Gastrocnemius medialis (tissue), 4 donors: ENCODE results near the gene PTH2. TPM values are rescaled to one million over a fixed set of nuclear protein-coding genes. Genes with fewer than 3 reads are reported as not detected.
A peak's percentile ranks its signal among the peaks of the same experiment; 100 is the strongest.

Experiments
- ATAC-seq, 2 donors: fragments of 150-250 bp; one replicate each; pipeline ENCODE4 v1.9.1; 2016
- DNase-seq, 2 donors: peaks; one replicate each; pipeline ENCODE4 v3.0.0-alpha.2; 2019
- H3K27ac ChIP-seq, 4 donors: fragments of 200-600 bp; sonication (generic); 1 replicate in 1 of 4; 2 replicates in 3 of 4; pipeline ENCODE4 v1.5.1; 2016 to 2018; ENCODE audit warnings: mild to moderate bottlenecking in 2 of 4, moderate library complexity in 1 of 4
- H3K27me3 ChIP-seq, 3 donors: fragments of 200-600 bp; sonication (generic) in 2 of 3; 1 replicate in 1 of 3; 2 replicates in 2 of 3; pipeline versions ENCODE4 v1.5.1 to v1.6.0; 2016 to 2019; ENCODE audit warnings: mild to moderate bottlenecking in 1 of 3, moderate library complexity in 1 of 3
- H3K36me3 ChIP-seq, 2 donors: fragments of 200-600 bp; sonication (generic) in 1 of 2; one replicate each; pipeline ENCODE4 v1.5.1; 2017 to 2018
- H3K4me1 ChIP-seq, 2 donors: fragments of 200-600 bp; sonication (generic) in 1 of 2; one replicate each; pipeline ENCODE4 v1.5.1; 2016 to 2017; ENCODE audit warnings: mild to moderate bottlenecking in 2 of 2
- H3K4me3 ChIP-seq, 4 donors: fragments of 200-600 bp; sonication (generic) in 3 of 4; 1 replicate in 1 of 4; 2 replicates in 3 of 4; pipeline ENCODE4 v1.5.1; 2016 to 2019; ENCODE audit warnings: mild to moderate bottlenecking in 2 of 4
- H3K9me3 ChIP-seq, 3 donors: fragments of 200-600 bp; sonication (generic) in 2 of 3; 1 replicate in 1 of 3; 2 replicates in 2 of 3; pipeline ENCODE4 v1.5.1; 2016 to 2019
- POLR2A ChIP-seq, 2 donors: fragments of 450-650 bp; IDR thresholded peaks; one replicate each; pipeline ENCODE4 v1.6.1; 2017; ENCODE audit warnings: antibody characterized with exemption in 2 of 2, mild to moderate bottlenecking in 2 of 2, moderate library complexity in 2 of 2
- in situ Hi-C, 4 donors: fragments of 200-750 bp; cut with MboI; loops; one replicate each; pipeline versions ENCODE4 v1.15.0 to v1.8.0; 2017; ENCODE audit warnings: low sequenced_read_pairs in 4 of 4
- intact Hi-C: fragments of 100-400 bp; cut with DNase I; formaldehyde crosslinking; loops from one replicate; pipeline ENCODE4 v1.15.1; 2023; ENCODE audit warnings: low total_unique reads
- total RNA-seq, 4 donors: library from RNA; depleted of rRNA; stranded (reverse); fragments of >200 nt; gene quantifications; one replicate each; pipeline versions ENCODE4 v1.1.0 to v1.2.3, GENCODE V29; 2016
- TF ChIP-seq, protein P1 (sequence below), 5 experiments: fragments of 450-650 bp in 3 of 5; fragments of 200-600 bp in 2 of 5; sonication (generic) in 2 of 5; IDR thresholded peaks in 4 of 5; conservative IDR thresholded peaks in 1 of 5; 1 replicate in 4 of 5; 2 replicates in 1 of 5; pipeline ENCODE4 v1.5.1; 2016 to 2019; ENCODE audit warnings: antibody characterized with exemption in 5 of 5, mild to moderate bottlenecking in 3 of 5, moderate library complexity in 3 of 5

PTH2 gene, protein sequence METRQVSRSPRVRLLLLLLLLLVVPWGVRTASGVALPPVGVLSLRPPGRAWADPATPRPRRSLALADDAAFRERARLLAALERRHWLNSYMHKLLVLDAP
- total RNA-seq: not detected

DNA sequence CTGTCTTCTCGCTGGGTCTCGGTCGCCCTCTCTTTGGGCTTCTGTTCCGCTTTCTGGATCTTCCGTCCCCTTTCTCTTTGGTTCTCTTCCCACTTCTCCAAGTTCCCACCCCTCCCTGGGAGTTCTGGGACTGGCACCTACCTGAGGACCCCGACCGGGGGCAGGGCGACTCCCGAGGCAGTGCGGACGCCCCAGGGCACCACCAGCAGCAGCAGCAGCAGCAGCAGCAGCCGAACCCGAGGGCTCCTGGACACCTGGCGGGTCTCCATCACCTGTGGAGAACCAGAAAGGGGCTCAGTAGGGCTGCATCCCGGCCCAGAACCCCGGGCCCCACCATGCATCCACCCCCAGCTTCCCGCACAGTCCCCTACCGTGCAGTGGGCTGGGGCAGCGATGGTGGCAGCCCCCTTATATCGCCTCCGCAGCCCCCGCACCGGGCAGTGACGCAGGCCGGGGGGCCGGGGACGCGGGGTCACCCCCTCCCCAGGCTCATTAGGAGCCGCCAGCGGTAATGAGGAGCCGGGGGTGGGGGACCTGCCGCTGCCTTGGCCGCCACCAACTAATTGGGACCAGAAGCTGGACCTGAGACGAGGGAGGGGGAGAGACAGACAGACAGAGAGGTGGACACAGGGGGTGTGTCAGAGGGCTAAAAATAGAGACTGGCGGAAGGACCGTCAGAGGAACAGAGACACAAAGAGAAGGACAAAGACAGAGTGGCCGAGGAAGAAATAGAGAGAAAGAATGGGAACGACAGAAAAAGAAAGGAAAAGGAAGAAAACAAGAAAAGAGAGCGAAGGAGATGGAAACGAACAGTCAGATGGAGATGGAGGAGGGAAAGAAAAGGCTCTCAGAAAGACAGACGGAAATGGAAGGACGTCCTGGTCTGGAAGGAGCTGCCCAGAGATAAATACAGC lies at the start of gene PTH2:
TSS of gene PTH2 (minus strand) at position 371 of the 914 bp plus-strand sequence. CDS start at position 269, 102 bp downstream.
- Histone ChIP-seq H3K27ac (no peak within 1 kb of the TSS), H3K27me3 (peaks cover 92 to 100% (median 99%) of the 10 kb centered on the region in 3 donors), H3K4me1 (peaks cover 13 to 25% of the 10 kb centered on the region in 2 donors), H3K9me3 (no peaks in the 10 kb centered on the region), H3K36me3 (no peaks in the 10 kb centered on the region), H3K4me3 (peak within 1 kb of the TSS; percentile 10 to 47 (median 30))
- ATAC-seq: no peak
- intact Hi-C loops (no loop called here), in situ Hi-C loops (no loop called here)
- TF ChIP-seq, protein P1, sequence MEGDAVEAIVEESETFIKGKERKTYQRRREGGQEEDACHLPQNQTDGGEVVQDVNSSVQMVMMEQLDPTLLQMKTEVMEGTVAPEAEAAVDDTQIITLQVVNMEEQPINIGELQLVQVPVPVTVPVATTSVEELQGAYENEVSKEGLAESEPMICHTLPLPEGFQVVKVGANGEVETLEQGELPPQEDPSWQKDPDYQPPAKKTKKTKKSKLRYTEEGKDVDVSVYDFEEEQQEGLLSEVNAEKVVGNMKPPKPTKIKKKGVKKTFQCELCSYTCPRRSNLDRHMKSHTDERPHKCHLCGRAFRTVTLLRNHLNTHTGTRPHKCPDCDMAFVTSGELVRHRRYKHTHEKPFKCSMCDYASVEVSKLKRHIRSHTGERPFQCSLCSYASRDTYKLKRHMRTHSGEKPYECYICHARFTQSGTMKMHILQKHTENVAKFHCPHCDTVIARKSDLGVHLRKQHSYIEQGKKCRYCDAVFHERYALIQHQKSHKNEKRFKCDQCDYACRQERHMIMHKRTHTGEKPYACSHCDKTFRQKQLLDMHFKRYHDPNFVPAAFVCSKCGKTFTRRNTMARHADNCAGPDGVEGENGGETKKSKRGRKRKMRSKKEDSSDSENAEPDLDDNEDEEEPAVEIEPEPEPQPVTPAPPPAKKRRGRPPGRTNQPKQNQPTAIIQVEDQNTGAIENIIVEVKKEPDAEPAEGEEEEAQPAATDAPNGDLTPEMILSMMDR (IDR thresholded peaks at IDR 0.05 in 4 of 5, conservative IDR thresholded peaks at IDR 0.05 in 1 of 5): no peak
- TF ChIP-seq POLR2A (IDR thresholded peaks at IDR 0.05): no peak
- no peak for DNase-seq

DNA sequence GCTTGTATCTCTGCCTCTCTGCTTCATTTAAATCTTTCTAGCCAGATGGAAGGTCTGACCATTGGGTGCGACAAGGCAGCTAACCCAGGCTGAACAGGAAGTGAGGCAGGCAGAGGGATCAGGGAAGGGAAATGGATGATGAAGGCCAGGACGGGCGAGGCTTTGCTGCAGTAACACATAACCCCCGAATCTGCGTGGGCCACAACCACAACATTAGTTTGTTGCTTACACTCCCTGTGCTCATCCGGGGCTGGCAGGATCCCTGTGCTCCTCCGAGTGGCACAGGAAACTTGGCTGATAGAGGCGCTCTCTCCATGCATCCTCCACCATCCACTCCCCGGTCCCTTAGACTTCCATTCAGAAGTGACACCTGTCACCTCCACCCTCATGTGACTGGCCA lies 49.7 kb upstream of the PTH2 start:
- Histone ChIP-seq H3K9me3 (no peaks in the 10 kb centered on the region), H3K27ac (no peak overlapping the region), H3K27me3 (no peaks in the 10 kb centered on the region), H3K4me1 (peaks cover 0 to 11% of the 10 kb centered on the region in 2 donors), H3K36me3 (no peaks in the 10 kb centered on the region), H3K4me3 (no peak overlapping the region)
- in situ Hi-C loops: no loop called here
- ATAC-seq (no peak), DNase-seq (no peak)
- intact Hi-C loops: no loop called here
- TF ChIP-seq, protein P1 (IDR thresholded peaks at IDR 0.05 in 4 of 5, conservative IDR thresholded peaks at IDR 0.05 in 1 of 5): no peak
- no peak for TF ChIP-seq POLR2A (IDR thresholded peaks at IDR 0.05)

DNA sequence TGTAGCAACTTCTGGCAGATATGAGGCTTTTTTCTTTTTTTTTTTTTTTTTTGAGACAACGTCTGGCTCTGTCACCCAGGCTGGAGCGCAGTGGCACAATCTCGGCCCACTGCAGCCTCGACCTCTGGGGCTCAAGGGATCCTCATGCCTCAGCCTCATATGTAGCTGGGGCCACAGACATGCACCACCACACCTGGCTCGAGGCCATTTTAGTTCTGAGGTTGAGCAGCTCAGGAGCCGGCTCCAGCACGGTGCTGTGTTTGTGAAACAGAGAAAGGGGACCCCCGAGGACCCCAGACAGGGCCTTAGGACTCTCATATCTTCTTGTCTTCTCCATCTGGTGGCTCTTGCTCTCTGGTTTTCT lies 47.4 kb upstream of the PTH2 start:
- H3K9me3 ChIP-seq: no peaks in the 10 kb centered on the region
- DNase-seq: no peak
- TF ChIP-seq, protein P1 (IDR thresholded peaks at IDR 0.05 in 4 of 5, conservative IDR thresholded peaks at IDR 0.05 in 1 of 5): no peak
- TF ChIP-seq POLR2A (IDR thresholded peaks at IDR 0.05): no peak
- peaks cover 0 to 11% of the 10 kb centered on the region in 2 donors for H3K4me1 ChIP-seq
- ATAC-seq: no peak
- H3K36me3 ChIP-seq: no peaks in the 10 kb centered on the region
- peak overlapping the region in 1 of 4 donors; percentile 41 for H3K27ac ChIP-seq
- H3K27me3 ChIP-seq: no peaks in the 10 kb centered on the region
- in situ Hi-C loops (no loop called here), intact Hi-C loops (no loop called here)
- H3K4me3 ChIP-seq: no peak overlapping the region

DNA sequence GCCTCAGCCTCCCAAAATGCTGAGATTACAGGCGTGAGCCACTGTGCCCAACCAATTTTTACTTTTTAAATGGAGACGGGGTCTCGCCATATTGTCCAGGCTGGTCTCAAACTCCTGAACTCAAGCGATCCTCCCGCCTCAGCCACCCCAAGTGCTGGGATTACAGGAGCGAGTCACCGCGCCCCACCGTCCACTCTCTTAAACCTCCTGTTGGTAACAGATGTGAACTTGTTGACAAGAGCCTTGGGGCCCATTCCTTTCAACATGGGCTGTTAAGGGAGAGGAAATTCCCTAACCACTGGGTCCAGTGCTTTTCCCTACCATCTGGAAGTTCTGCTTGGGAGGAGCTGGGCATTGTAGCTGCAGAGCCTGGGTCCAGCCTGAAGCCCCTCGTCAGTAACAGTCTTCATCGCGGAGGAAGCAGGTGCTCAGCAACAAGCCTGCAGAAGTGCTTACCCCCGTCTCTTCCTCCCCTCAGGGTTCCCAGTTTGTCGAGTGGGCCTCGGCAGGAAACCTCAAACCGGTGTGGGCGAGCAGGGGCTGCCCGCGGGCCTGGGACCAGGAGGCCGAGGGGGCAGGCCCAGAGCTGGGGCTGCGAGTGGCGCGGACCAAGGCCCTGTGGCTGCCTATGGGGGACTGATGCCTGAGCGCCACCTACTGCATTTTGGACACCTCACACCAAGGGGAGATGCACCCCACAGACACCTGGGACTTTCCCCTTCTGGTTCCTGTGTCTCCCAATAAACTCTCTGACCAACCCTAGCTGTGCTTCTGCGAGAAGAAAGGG lies 46.8 kb upstream of the PTH2 start:
- no peak overlapping the region for H3K4me3 ChIP-seq
- H3K27ac ChIP-seq: peak overlapping the region; percentile 41 to 72 (median 56)
- intact Hi-C loops: no loop called here
- H3K9me3 ChIP-seq: no peaks in the 10 kb centered on the region
- ATAC-seq (no peak), DNase-seq (no peak)
- H3K4me1 ChIP-seq: peaks cover 0 to 11% of the 10 kb centered on the region in 2 donors
- H3K36me3 ChIP-seq: no peaks in the 10 kb centered on the region
- in situ Hi-C loops: no loop called here
- no peaks in the 10 kb centered on the region for H3K27me3 ChIP-seq
- TF ChIP-seq, protein P1 (IDR thresholded peaks at IDR 0.05 in 4 of 5, conservative IDR thresholded peaks at IDR 0.05 in 1 of 5): no peak
- no peak for TF ChIP-seq POLR2A (IDR thresholded peaks at IDR 0.05)
